ENCODE data around the gene PIK3R5.

GRCh38 chr17:8909586-8910270 is 55.8 kb downstream of the PIK3R5 start:
- TF ChIP-seq POLR2A (IDR thresholded peaks at IDR 0.05; ENCODE audit: low read length) (no peak), GATA1 (IDR thresholded peaks at IDR 0.05; ENCODE audit: low read depth, low read length) (no peak)

All from erythroblast (primary cell).